CD4-positive, alpha-beta T cell (primary cell): ENCODE results near the gene MUC4. TPM values are rescaled to one million over a fixed set of nuclear protein-coding genes. Genes with fewer than 3 reads are reported as not detected.

Experiments
- ATAC-seq: fragments of 200-7000 bp; cut with Tn5 transposase; one replicate; pipeline ENCODE4 v1.10.0; 2022; ENCODE audit warnings: mild to moderate bottlenecking; ENCODE audit not compliant: poor library complexity
- CTCF ChIA-PET: fragments of 350-600 bp; sonication (Branson Sonifier 250); formaldehyde crosslinking; loops from one replicate; lab custom pipeline; 2021; ENCODE audit warnings: antibody characterized with exemption, inconsistent platforms; lab: Charles Lee
- POLR2A ChIA-PET: fragments of 350-600 bp; sonication (Branson Sonifier 250); formaldehyde crosslinking; loops from one replicate; lab custom pipeline; 2021; ENCODE audit warnings: antibody characterized with exemption, inconsistent platforms; lab: Charles Lee
- DNase-seq, 14 experiments: peaks; one replicate each; pipeline ENCODE4 v3.0.0-alpha.2; 2013 to 2020; ENCODE audit warnings: mixed read lengths in 2 of 14
- H3K27ac ChIP-seq, 2 donors: one replicate each; pipeline versions ENCODE4 v1.5.1 to v1.7.0; 2013; ENCODE audit warnings: low read length in 2 of 2, low read depth in 1 of 2, mild to moderate bottlenecking in 1 of 2
- H3K27me3 ChIP-seq, 2 experiments: 1 replicate in 1 of 2; 2 replicates in 1 of 2; pipeline versions ENCODE4 v1.6.1 to v1.7.0; 2013; ENCODE audit warnings: low read length in 2 of 2, control low read depth in 1 of 2, mild to moderate bottlenecking in 1 of 2, moderate library complexity in 1 of 2; ENCODE audit not compliant: insufficient read depth in 2 of 2, control insufficient read depth in 1 of 2
- H3K36me3 ChIP-seq: one replicate; pipeline ENCODE4 v1.6.1; 2013; ENCODE audit warnings: low read length, control low read depth; ENCODE audit not compliant: insufficient read depth
- H3K4me1 ChIP-seq: one replicate; pipeline ENCODE4 v1.6.1; 2013; ENCODE audit warnings: low read length, control low read depth; ENCODE audit not compliant: insufficient read depth
- H3K4me3 ChIP-seq: one replicate; pipeline ENCODE4 v1.5.1; 2013; ENCODE audit warnings: mild to moderate bottlenecking, low read length, moderate library complexity
- H3K9me3 ChIP-seq, 2 experiments: 1 replicate in 1 of 2; 2 replicates in 1 of 2; pipeline versions ENCODE4 v1.6.1 to v1.7.0; 2013; ENCODE audit warnings: low read length in 2 of 2, mild to moderate bottlenecking in 2 of 2, control low read depth in 1 of 2, moderate library complexity in 1 of 2; ENCODE audit not compliant: control insufficient read depth in 1 of 2, insufficient read depth in 1 of 2
- H3K27ac Mint-ChIP-seq: one replicate; pipeline ENCODE4 v1.8.0; 2020; ENCODE audit warnings: mixed read lengths
- H3K27me3 Mint-ChIP-seq: one replicate; pipeline ENCODE4 v1.8.0; 2021; ENCODE audit warnings: mixed read lengths
- H3K36me3 Mint-ChIP-seq: one replicate; pipeline ENCODE4 v1.8.0; 2021; ENCODE audit warnings: low read depth, mixed read lengths
- H3K4me1 Mint-ChIP-seq: one replicate; pipeline ENCODE4 v1.8.0; 2021; ENCODE audit warnings: low read depth, mixed read lengths
- H3K4me3 Mint-ChIP-seq: one replicate; pipeline ENCODE4 v1.8.0; 2020; ENCODE audit warnings: mild to moderate bottlenecking, mixed read lengths
- H3K9me3 Mint-ChIP-seq: one replicate; pipeline ENCODE4 v1.8.0; 2020; ENCODE audit warnings: mixed read lengths
- intact Hi-C, 2 experiments: fragments of 100-400 bp; cut with DNase I in 1 of 2; cut with micrococcal nuclease in 1 of 2; formaldehyde crosslinking; loops; one replicate each; pipeline versions ENCODE4 v1.15.1 to v1.9.0; 2023 to 2025; cut with DNase I, micrococcal nuclease
- total RNA-seq, 174 experiments: library from RNA in 2 of 174; stranded (reverse) in 2 of 174; gene quantifications; one replicate each; pipeline ENCODE4 v1.2.3 and lab custom pipeline; 2021 to 2026
- TF ChIP-seq, protein P1 (sequence below): fragments of 200-600 bp; IDR thresholded peaks from one replicate; pipeline ENCODE4 v1.8.0; 2022; ENCODE audit warnings: antibody characterized with exemption, mild to moderate bottlenecking

MUC4 gene
- total RNA-seq, 2 experiments from 2014 or later: not detected

DNA sequence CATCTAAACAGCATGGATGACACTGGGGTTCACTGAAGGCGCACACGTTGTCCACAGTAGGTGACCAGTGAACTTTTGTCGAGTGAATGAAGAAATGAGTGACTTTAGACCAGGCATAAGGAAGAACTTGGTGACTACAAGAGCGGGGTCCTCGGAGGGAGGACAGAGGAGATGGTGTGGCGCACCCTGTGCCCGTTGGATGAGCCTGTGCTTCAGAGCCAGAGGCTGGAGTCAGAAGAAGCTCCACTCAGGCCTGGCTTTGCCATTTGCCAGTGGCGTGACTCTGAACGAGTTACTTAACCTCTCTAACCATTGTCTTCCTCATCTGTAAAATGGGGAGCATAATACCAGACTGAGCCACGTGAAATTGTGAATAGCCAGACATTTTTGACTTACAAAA is 42.2 kb downstream of the MUC4 start:
- intact Hi-C loops: no loop called here
- ChIA-PET CTCF (no interaction called here), POLR2A (no interaction called here)
- Mint-ChIP-seq H3K9me3 (no peaks in the 10 kb centered on the region), H3K27me3 (peaks cover under 1% of the 10 kb centered on the region), H3K27ac (no peak overlapping the region), H3K4me1 (no peaks in the 10 kb centered on the region), H3K36me3 (no peaks in the 10 kb centered on the region), H3K4me3 (no peak overlapping the region)
- no peak for ATAC-seq
- peaks cover 0 to 12% of the 10 kb centered on the region in 2 experiments for H3K9me3 ChIP-seq
- H3K27me3 ChIP-seq: no peaks in the 10 kb centered on the region
- H3K27ac ChIP-seq: no peak overlapping the region
- H3K4me1 ChIP-seq: no peaks in the 10 kb centered on the region
- H3K4me3 ChIP-seq: no peak overlapping the region
- H3K36me3 ChIP-seq: no peaks in the 10 kb centered on the region
- TF ChIP-seq, protein P1, sequence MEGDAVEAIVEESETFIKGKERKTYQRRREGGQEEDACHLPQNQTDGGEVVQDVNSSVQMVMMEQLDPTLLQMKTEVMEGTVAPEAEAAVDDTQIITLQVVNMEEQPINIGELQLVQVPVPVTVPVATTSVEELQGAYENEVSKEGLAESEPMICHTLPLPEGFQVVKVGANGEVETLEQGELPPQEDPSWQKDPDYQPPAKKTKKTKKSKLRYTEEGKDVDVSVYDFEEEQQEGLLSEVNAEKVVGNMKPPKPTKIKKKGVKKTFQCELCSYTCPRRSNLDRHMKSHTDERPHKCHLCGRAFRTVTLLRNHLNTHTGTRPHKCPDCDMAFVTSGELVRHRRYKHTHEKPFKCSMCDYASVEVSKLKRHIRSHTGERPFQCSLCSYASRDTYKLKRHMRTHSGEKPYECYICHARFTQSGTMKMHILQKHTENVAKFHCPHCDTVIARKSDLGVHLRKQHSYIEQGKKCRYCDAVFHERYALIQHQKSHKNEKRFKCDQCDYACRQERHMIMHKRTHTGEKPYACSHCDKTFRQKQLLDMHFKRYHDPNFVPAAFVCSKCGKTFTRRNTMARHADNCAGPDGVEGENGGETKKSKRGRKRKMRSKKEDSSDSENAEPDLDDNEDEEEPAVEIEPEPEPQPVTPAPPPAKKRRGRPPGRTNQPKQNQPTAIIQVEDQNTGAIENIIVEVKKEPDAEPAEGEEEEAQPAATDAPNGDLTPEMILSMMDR: no peak
- no peak for DNase-seq

GRCh38 chr3:195768831-195769303 is 42.9 kb downstream of the MUC4 start:
- intact Hi-C loops: no loop called here
- DNase-seq: no peak

GRCh38 chr3:195768414-195768813 is 43.3 kb downstream of the MUC4 start:
- Mint-ChIP-seq H3K4me3 (no peak overlapping the region), H3K36me3 (no peaks in the 10 kb centered on the region), H3K27ac (no peak overlapping the region), H3K9me3 (no peaks in the 10 kb centered on the region), H3K4me1 (no peaks in the 10 kb centered on the region), H3K27me3 (peaks cover 12% of the 10 kb centered on the region)
- DNase-seq (no peak), ATAC-seq (no peak)
- no peak overlapping the region for H3K4me3 ChIP-seq
- TF ChIP-seq, protein P1: no peak
- no peak overlapping the region for H3K27ac ChIP-seq
- H3K36me3 ChIP-seq: no peaks in the 10 kb centered on the region
- peaks cover 0 to 2% of the 10 kb centered on the region in 2 experiments for H3K27me3 ChIP-seq
- ChIA-PET POLR2A (no interaction called here), CTCF (no interaction called here)
- H3K4me1 ChIP-seq: no peaks in the 10 kb centered on the region
- intact Hi-C loops: no loop called here
- H3K9me3 ChIP-seq: peaks cover 0 to 19% of the 10 kb centered on the region in 2 experiments

More at GRCh38 chr3:195768831-195769303, 42.9 kb downstream of the MUC4 start:
- TF ChIP-seq, protein P1: no peak
- peaks cover 7% of the 10 kb centered on the region for H3K27me3 Mint-ChIP-seq
- Histone ChIP-seq H3K27ac (no peak overlapping the region), H3K4me1 (no peaks in the 10 kb centered on the region), H3K4me3 (no peak overlapping the region), H3K36me3 (no peaks in the 10 kb centered on the region), H3K9me3 (peaks cover 0 to 16% of the 10 kb centered on the region in 2 experiments), H3K27me3 (no peaks in the 10 kb centered on the region)
- ChIA-PET CTCF (no interaction called here), POLR2A (no interaction called here)
- no peaks in the 10 kb centered on the region for H3K9me3 Mint-ChIP-seq
- H3K4me1 Mint-ChIP-seq: no peaks in the 10 kb centered on the region
- H3K36me3 Mint-ChIP-seq: no peaks in the 10 kb centered on the region
- ATAC-seq: no peak
- H3K4me3 Mint-ChIP-seq: no peak overlapping the region
- no peak overlapping the region for H3K27ac Mint-ChIP-seq
